ENCODE results near the gene SNAPC3. TPM values are rescaled to one million over a fixed set of nuclear protein-coding genes. Genes with fewer than 3 reads are reported as not detected.

SNAPC3 gene
- total RNA-seq, 4 donors from 2014 or later = 22.4 to 31.0 (median 30.1) TPM

DNA sequence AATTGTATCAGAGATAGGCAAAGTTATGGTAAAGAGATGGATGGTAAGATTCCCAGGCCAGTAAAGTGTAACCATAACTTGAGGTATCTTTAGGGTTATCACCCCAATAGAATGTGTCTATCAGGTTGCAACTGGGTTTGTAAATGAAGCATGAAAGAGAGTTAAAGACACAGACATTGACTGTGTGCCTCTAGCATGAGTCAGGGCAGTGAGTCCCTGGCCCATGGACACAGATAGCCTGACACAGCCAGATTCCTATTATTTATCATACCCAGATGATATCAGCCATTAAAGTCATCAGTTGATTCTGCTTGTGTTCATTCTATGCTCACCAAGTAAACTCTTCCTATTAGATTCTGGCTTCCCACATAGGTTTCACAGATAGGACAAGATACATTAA, 33.5 kb upstream of the SNAPC3 start:
- TF ChIP-seq, protein P1, sequence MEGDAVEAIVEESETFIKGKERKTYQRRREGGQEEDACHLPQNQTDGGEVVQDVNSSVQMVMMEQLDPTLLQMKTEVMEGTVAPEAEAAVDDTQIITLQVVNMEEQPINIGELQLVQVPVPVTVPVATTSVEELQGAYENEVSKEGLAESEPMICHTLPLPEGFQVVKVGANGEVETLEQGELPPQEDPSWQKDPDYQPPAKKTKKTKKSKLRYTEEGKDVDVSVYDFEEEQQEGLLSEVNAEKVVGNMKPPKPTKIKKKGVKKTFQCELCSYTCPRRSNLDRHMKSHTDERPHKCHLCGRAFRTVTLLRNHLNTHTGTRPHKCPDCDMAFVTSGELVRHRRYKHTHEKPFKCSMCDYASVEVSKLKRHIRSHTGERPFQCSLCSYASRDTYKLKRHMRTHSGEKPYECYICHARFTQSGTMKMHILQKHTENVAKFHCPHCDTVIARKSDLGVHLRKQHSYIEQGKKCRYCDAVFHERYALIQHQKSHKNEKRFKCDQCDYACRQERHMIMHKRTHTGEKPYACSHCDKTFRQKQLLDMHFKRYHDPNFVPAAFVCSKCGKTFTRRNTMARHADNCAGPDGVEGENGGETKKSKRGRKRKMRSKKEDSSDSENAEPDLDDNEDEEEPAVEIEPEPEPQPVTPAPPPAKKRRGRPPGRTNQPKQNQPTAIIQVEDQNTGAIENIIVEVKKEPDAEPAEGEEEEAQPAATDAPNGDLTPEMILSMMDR (IDR thresholded peaks at IDR 0.05; ENCODE audit: low read depth) = no peak

DNA sequence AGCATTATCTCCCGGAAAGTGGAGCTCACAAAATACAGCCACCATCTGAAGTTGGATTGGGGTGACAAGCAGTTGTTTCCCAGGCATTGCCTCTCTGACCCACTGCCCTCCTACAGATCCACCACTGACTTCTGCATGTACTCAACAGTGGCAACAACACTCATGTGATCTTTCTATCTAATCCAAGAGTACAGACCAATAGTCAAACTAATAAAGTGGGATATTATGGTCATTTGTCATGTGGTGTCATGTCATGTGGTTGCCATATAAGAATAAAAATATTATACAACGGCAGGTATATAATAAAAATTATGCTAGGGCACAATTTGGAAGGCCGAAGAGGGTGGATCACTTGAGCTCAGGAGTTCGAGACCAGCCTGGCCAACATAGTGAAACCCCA, 33.0 kb upstream of the SNAPC3 start:
- TF ChIP-seq, protein P1 (IDR thresholded peaks at IDR 0.05; ENCODE audit: low read depth) = no peak

DNA sequence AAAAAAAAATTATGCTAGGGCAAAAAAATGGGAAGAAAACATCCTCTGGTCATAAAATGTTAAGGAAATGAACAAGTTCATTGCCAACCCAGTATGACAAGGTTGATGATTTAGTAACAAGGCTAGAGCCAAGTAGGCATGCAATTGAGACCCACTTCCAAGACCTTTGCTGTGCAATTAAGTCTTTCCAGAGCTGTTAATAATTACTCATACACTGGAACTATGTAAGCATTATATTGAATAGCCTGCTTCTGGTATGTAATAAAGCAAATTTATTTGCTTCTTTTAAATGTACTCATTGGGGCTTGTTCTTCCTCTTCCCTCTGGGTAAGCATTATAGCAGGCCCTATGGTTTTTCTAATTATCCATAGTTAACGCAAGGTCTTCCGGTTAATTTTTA, 32.5 kb upstream of the SNAPC3 start:
- TF ChIP-seq, protein P1 (IDR thresholded peaks at IDR 0.05; ENCODE audit: low read depth) = no peak

DNA sequence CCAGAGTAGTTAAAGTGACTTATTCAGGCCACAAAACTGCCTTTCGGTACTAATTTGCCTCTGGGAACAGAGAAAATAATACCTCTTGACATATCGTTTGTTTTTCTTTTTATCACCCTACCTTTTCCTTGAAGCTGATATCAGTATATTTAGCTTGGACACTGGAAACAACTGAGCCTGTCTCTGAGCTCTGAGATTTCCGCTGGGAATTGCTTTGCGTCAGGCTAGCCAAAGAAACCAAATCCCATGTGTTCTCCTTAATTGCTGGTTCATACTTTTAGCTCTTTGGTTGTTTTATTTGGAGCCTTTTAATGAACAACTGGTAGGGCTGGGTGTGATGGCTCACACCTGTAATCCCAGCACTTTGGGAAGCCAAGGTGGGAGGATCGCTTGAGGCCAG, 30.3 kb upstream of the SNAPC3 start:
- TF ChIP-seq, protein P1 (IDR thresholded peaks at IDR 0.05; ENCODE audit: low read depth) = no peak

DNA sequence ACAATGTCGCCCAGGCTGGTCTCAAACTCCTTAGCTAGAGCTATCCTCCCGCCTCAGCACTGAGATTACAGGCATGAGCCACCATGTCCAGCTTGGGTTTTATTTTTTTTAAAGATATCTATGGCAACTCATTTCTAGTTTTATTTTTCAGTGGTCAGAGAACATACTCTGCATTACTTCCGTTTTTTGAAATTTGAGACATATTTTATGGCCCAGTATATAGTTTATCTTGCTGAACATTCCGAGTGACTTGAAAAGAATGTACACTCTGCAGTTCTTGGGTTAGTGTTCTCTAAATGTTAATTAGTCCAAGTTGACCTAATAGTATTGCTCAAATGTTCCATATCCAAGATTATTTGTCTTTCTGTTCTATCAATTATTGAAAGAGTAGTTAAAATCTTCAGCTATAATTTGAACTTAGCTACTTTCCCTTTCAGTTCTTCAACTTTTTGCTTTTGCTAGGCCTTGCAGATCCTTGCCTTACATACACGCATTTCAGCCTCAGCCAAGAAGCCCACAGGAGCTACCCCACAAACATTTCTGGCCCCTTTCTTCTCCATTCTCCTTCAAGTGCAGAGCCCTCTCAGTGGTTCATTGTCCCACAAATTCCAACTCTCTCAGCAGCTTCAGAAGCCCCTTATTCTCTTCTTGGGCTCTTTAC, 22.3 kb upstream of the SNAPC3 start:
- TF ChIP-seq, protein P1 (IDR thresholded peaks at IDR 0.05; ENCODE audit: low read depth) = no peak

DNA sequence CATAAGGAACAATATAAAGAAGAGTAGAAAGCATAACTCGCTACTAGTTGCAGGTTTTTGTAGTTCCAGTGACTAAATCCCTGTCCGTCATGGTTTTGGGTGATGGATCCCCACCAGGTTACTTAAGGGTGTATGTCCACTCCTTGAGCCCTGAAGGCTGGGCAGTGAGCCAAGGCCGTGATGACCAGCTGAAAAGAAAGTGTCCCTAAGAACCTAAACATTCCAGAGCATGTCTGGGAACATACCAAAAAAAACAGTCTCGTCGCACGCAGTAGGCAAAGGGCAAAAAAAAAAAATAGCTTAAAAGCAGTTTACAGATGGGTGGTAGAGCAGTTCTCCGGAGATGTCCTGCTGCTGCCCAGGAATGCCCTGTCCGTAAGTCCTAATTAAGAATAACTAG, 21.4 kb upstream of the SNAPC3 start:
- TF ChIP-seq, protein P1 (IDR thresholded peaks at IDR 0.05; ENCODE audit: low read depth) = no peak

DNA sequence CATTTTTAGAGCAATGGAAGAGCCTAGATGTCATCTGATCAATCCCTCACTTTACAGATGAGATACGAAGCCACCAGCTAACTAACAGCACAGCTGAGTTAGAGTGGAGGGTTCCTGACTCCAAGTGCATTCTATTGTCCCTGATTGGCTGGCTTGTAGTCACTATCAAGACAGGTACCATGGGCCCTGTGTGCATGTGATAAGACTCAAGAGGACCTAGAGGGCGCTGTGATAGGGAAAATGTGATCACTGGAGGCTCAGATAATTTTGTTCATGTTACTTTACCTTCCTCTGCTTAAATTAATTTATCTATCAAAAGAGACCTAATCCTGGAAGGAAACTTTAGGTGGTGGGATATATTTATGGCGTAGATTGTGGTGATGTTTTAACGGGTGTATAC, 19.5 kb upstream of the SNAPC3 start:
- TF ChIP-seq, protein P1 (IDR thresholded peaks at IDR 0.05; ENCODE audit: low read depth) = no peak

Measured in subcutaneous adipose tissue (tissue), 4 donors.